GM12878 (cell line): Measurements from ENCODE around the gene KAT2A. TPM values are rescaled to one million over a fixed set of nuclear protein-coding genes. Genes with fewer than 3 reads are reported as not detected.
A peak's percentile ranks its signal among the peaks of the same experiment; 100 is the strongest.

Experiments used
- ATAC-seq: fragments of 200-7000 bp; cut with Tn5 transposase; 3 replicates; pipeline ENCODE4 v1.9.1; 2020; ENCODE audit warnings: mild to moderate bottlenecking, moderate library complexity
- BruUV-seq: library from RNA; stranded (reverse); fragments of 400-500 nt; replicated peaks from 2 replicates; lab custom pipeline; 2021; lab: Mats Ljungman, UMichigan
- CTCF ChIA-PET: fragments of 300-600 bp; sonication (Branson Sonifier 250); formaldehyde crosslinking; extraction: SDS; loops from one replicate; lab custom pipeline; 2021; ENCODE audit warnings: inconsistent platforms; lab: Yijun Ruan, JAX
- POLR2A ChIA-PET: fragments of 350-600 bp; formaldehyde crosslinking; extraction: SDS; loops from one replicate; lab custom pipeline; 2021; ENCODE audit warnings: inconsistent platforms; lab: Charles Lee
- RAD21 ChIA-PET: fragments of 300-600 bp; sonication (Branson Sonifier 250); formaldehyde crosslinking; loops from one replicate; lab custom pipeline; 2023; ENCODE audit warnings: antibody characterized with exemption; ENCODE audit not compliant: unreplicated experiment; lab: Charles Lee
- SMC1A ChIA-PET: fragments of 300-600 bp; sonication (Branson Sonifier 250); formaldehyde crosslinking; loops from one replicate; lab custom pipeline; 2023; ENCODE audit not compliant: unreplicated experiment, uncharacterized antibody; lab: Charles Lee
- DNase-seq: peaks from one replicate; pipeline ENCODE4 v3.0.0-alpha.2; 2011; ENCODE audit warnings: low read depth, low spot score
- FAIRE-seq: peaks from 3 replicates; lab custom pipeline; 2011; peaks lifted over from hg19 to GRCh38; lab: Jason Lieb, UNC
- H2AFZ ChIP-seq: 2 replicates; pipeline ENCODE4 v1.6.0; 2011; ENCODE audit warnings: low read depth, low read length, control low read depth; ENCODE audit not compliant: control insufficient read depth
- H3K27ac ChIP-seq: 2 replicates; pipeline ENCODE4 v1.5.1; 2011; ENCODE audit warnings: control low read depth; ENCODE audit not compliant: control insufficient read depth, insufficient read depth
- H3K27me3 ChIP-seq, 2 experiments: replicated peaks in 1 of 2; 2 replicates each; pipeline versions ENCODE4 v1.6.0 to v1.6.1; 2011; ENCODE audit warnings: low read length in 1 of 2; ENCODE audit not compliant: control insufficient read depth in 2 of 2, insufficient read depth in 2 of 2
- H3K36me3 ChIP-seq, 2 experiments: 2 replicates each; pipeline ENCODE4 v1.5.1; 2011; ENCODE audit warnings: low read length in 1 of 2; ENCODE audit not compliant: control insufficient read depth in 2 of 2, insufficient read depth in 2 of 2
- H3K4me1 ChIP-seq: 2 replicates; pipeline ENCODE4 v1.6.1; 2011; ENCODE audit warnings: mild to moderate bottlenecking, low read length, moderate library complexity, mixed read lengths; ENCODE audit not compliant: control insufficient read depth, insufficient read depth
- H3K4me2 ChIP-seq: 2 replicates; pipeline ENCODE4 v1.6.0; 2011; ENCODE audit warnings: control low read depth; ENCODE audit not compliant: control insufficient read depth, insufficient read depth
- H3K4me3 ChIP-seq: fragments of 200-600 bp; sonication (generic); 2 replicates; pipeline ENCODE4 v1.5.1; 2016
- H3K79me2 ChIP-seq: 2 replicates; pipeline ENCODE4 v1.6.0; 2011; ENCODE audit warnings: low read length; ENCODE audit not compliant: control insufficient read depth, insufficient read depth
- H3K9ac ChIP-seq: 2 replicates; pipeline ENCODE4 v1.8.0; 2011; ENCODE audit warnings: low read length, control low read depth, mixed read lengths; ENCODE audit not compliant: control insufficient read depth, insufficient read depth
- H3K9me3 ChIP-seq: replicated peaks from 3 replicates; pipeline ENCODE4 v1.5.1; 2011; ENCODE audit warnings: mild to moderate bottlenecking, low read length; ENCODE audit not compliant: control insufficient read depth, insufficient read depth
- H4K20me1 ChIP-seq: 2 replicates; pipeline ENCODE4 v1.6.0; 2011; ENCODE audit not compliant: control insufficient read depth, insufficient read depth
- ATF7 ChIP-seq: fragments of 450-650 bp; IDR thresholded peaks from 2 replicates; pipeline ENCODE4 v1.6.1; 2016; ENCODE audit warnings: low read depth, mild to moderate bottlenecking
- ETV6 ChIP-seq, 2 experiments: fragments of 450-650 bp in 1 of 2; IDR thresholded peaks in 1 of 2; conservative IDR thresholded peaks in 1 of 2; 2 replicates each; pipeline ENCODE4 v1.6.1; 2014; ENCODE audit warnings: antibody characterized with exemption in 1 of 2, borderline replicate concordance in 1 of 2, low read depth in 1 of 2, mild to moderate bottlenecking in 1 of 2, moderate library complexity in 1 of 2
- NR2C1 ChIP-seq: fragments of 450-650 bp; IDR thresholded peaks from 2 replicates; pipeline ENCODE4 v1.6.1; 2017; ENCODE audit warnings: antibody characterized with exemption, mild to moderate bottlenecking, moderate library complexity
- NR2C2 ChIP-seq: IDR thresholded peaks from 2 replicates; pipeline ENCODE4 v1.6.1; 2011; ENCODE audit warnings: borderline replicate concordance, low read depth; ENCODE audit not compliant: control insufficient read depth, insufficient read length
- NR2F1 ChIP-seq: fragments of 450-650 bp; conservative IDR thresholded peaks from 2 replicates; pipeline ENCODE4 v1.6.1; 2017; ENCODE audit warnings: mild to moderate bottlenecking
- RBBP5 ChIP-seq: fragments of 200-600 bp; sonication (generic); conservative IDR thresholded peaks from 2 replicates; pipeline ENCODE4 v1.6.1; 2016
- TBL1XR1 ChIP-seq: IDR thresholded peaks from 2 replicates; pipeline ENCODE4 v1.6.1; 2012; ENCODE audit warnings: low read depth, low read length, improper control_type of control experiment
- TCF3 ChIP-seq: IDR thresholded peaks from 2 replicates; pipeline ENCODE4 v1.6.1; 2012; ENCODE audit warnings: low read depth, mild to moderate bottlenecking, low read length, borderline replicate concordance; ENCODE audit not compliant: insufficient read depth
- WGBS: methylation state at CpG from one replicate; pipeline ENCODE4 v1.1.6; 2016; ENCODE audit warnings: low lambda C conversion rate; ENCODE audit not compliant: insufficient replicate concordance, insufficient coverage; ENCODE audit errors: missing lambda C conversion rate; 5-methylcytosine and 5-hydroxymethylcytosine counted together
- in situ Hi-C: fragments of 300-500 bp; cut with MboI; formaldehyde crosslinking; loops from 9 replicates; pipeline ENCODE4 v1.14.3; 2018; ENCODE audit warnings: mixed read lengths
- intact Hi-C: fragments of 100-400 bp; cut with micrococcal nuclease; formaldehyde crosslinking; loops from one replicate; pipeline ENCODE4 v1.14.2; 2022; ENCODE audit not compliant: unreplicated experiment
- polyA plus RNA-seq, 11 experiments: library from polyadenylated mRNA; depleted of rRNA in 4 of 11; unstranded in 6 of 11; stranded (reverse) in 5 of 11; fragments of >200 nt; fragmentation: Nextera tagmentation in 4 of 11; fragmentation: Illumina TruSeq in 1 of 11; extraction: Ambion mirVana in 4 of 11; extraction: Trizol in 1 of 11; gene quantifications; 1 replicate in 1 of 11; 2 replicates in 10 of 11; pipeline versions ENCODE4 v1.2.1 to v1.2.3, GENCODE V29; 2011 to 2016; ENCODE audit warnings: inconsistent platforms in 2 of 11, missing spikeins in 2 of 11, low read depth in 1 of 11
- total RNA-seq, 4 experiments: library from RNA; depleted of rRNA in 3 of 4; stranded (reverse); fragments of >200 nt in 3 of 4; fragmentation: Illumina TruSeq in 1 of 4; extraction: Trizol in 1 of 4; gene quantifications; 2 replicates each; pipeline versions ENCODE4 v1.2.1 to v1.2.3, GENCODE V29; 2013 to 2021
- TF ChIP-seq, protein P1 (sequence below): fragments of 450-650 bp; conservative IDR thresholded peaks from 2 replicates; pipeline ENCODE4 v1.6.1; 2017; ENCODE audit warnings: mild to moderate bottlenecking, moderate library complexity
- TF ChIP-seq, protein P2 (sequence below): fragments of 450-650 bp; IDR thresholded peaks from 2 replicates; pipeline ENCODE4 v1.6.1; 2014; ENCODE audit warnings: mild to moderate bottlenecking

The KAT2A gene
- total and polyA plus RNA-seq, 10 of the 15 experiments (the other 5 are each of a cell fraction or from before 2014, with no cell fraction given) = 0.85 to 47.5 (median 14.6) TPM

GRCh38 chr17:42166196-42166763 lies 45.1 kb upstream of the KAT2A start:
- in situ Hi-C loops (no loop called here), intact Hi-C loops (no loop called here)
- Histone ChIP-seq H3K4me3 (no peak overlapping the region), H3K79me2 (no peaks in the 10 kb centered on the region), H3K9ac (no peak overlapping the region), H3K9me3 (no peaks in the 10 kb centered on the region), H3K4me2 (no peak overlapping the region), H3K36me3 (no peaks in the 10 kb centered on the region), H2AFZ (no peak overlapping the region), H3K27me3 (no peaks in the 10 kb centered on the region), H4K20me1 (no peaks in the 10 kb centered on the region), H3K27ac (no peak overlapping the region), H3K4me1 (peaks cover 7% of the 10 kb centered on the region)
- POLR2A ChIA-PET = interaction anchor here (0.6 kb wide), 1 partner anchor 11 kb away, joined by 3 read pairs; no protein-coding TSS in a partner anchor
- TF ChIP-seq TCF3 (no peak), TBL1XR1 (no peak), NR2C2 (peak; percentile 60), RBBP5 (no peak), NR2C1 (peak; percentile 49; the same call in 1 of the 2 replicates), ETV6 (conservative IDR thresholded peaks at IDR 0.05 in 1 of 2, IDR thresholded peaks at IDR 0.05 in 1 of 2; ENCODE audit: borderline replicate concordance in 1 of 2, low read depth in 1 of 2) (no peak), ATF7 (no peak), NR2F1 (0 out of 2 replicates have a peak, but pooled peaks have one; percentile 33)
- TF ChIP-seq, protein P1, sequence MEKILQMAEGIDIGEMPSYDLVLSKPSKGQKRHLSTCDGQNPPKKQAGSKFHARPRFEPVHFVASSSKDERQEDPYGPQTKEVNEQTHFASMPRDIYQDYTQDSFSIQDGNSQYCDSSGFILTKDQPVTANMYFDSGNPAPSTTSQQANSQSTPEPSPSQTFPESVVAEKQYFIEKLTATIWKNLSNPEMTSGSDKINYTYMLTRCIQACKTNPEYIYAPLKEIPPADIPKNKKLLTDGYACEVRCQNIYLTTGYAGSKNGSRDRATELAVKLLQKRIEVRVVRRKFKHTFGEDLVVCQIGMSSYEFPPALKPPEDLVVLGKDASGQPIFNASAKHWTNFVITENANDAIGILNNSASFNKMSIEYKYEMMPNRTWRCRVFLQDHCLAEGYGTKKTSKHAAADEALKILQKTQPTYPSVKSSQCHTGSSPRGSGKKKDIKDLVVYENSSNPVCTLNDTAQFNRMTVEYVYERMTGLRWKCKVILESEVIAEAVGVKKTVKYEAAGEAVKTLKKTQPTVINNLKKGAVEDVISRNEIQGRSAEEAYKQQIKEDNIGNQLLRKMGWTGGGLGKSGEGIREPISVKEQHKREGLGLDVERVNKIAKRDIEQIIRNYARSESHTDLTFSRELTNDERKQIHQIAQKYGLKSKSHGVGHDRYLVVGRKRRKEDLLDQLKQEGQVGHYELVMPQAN = no peak
- TF ChIP-seq, protein P2, sequence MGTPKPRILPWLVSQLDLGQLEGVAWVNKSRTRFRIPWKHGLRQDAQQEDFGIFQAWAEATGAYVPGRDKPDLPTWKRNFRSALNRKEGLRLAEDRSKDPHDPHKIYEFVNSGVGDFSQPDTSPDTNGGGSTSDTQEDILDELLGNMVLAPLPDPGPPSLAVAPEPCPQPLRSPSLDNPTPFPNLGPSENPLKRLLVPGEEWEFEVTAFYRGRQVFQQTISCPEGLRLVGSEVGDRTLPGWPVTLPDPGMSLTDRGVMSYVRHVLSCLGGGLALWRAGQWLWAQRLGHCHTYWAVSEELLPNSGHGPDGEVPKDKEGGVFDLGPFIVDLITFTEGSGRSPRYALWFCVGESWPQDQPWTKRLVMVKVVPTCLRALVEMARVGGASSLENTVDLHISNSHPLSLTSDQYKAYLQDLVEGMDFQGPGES = no peak
- 94% methylated on average over 19 of the region's 19 CpGs for WGBS
- no peak for ATAC-seq
- SMC1A ChIA-PET = no interaction called here
- FAIRE-seq = no peak
- no peak for DNase-seq
- RAD21 ChIA-PET = no interaction called here
- CTCF ChIA-PET = interaction anchor here (2.3 kb wide), 1 partner anchor 15 kb away, joined by 14 read pairs; the partner anchor contains the start of gene KCNH4
- no TSS peak for BruUV-seq
